Muscle of leg (tissue), 9 donors: ENCODE results near the gene SHC1. TPM values are rescaled to one million over a fixed set of nuclear protein-coding genes. Genes with fewer than 3 reads are reported as not detected.

Experiments
- polyA plus RNA-seq, 8 donors: library from polyadenylated mRNA; unstranded; fragments of 120-200 nt; gene quantifications; one replicate each; pipeline versions ENCODE4 v1.2.1 to v1.2.3, GENCODE V29; 2013; ENCODE audit warnings: inconsistent platforms in 1 of 8, low replicate concordance in 1 of 8; ENCODE audit not compliant: insufficient read length in 8 of 8, insufficient read depth in 1 of 8
- total RNA-seq: library from RNA; stranded (reverse); fragments of 120-200 nt; gene quantifications from one replicate; pipeline ENCODE4 v1.2.4, GENCODE V29; 2013

SHC1 gene
- total and polyA plus RNA-seq, 9 donors, result 59.3 to 118 (median 90.1) TPM

Other genes starting within 250 kb of the SHC1 start
- gene KCNN3, start 100.5 kb downstream of the SHC1 start, total RNA-seq, result 5.1 TPM
- gene KCNN3, start 100.5 kb downstream of the SHC1 start, polyA plus RNA-seq, result 1 to 10 TPM; 6.4 to 9.6 (median 8.1) TPM
- 10.3 TPM for gene PMVK, start 34.0 kb downstream of the SHC1 start, total RNA-seq
- 10 to 100 TPM; 31.0 to 38.7 (median 33.9) TPM for gene PMVK, start 34.0 kb downstream of the SHC1 start, polyA plus RNA-seq
- gene PBXIP1, start 14.6 kb downstream of the SHC1 start, total RNA-seq, result 160 TPM
- gene PBXIP1, start 14.6 kb downstream of the SHC1 start, polyA plus RNA-seq, result 100 to 1,000 TPM; 109 to 161 (median 145) TPM
- gene PYGO2, start 9.0 kb downstream of the SHC1 start, total RNA-seq, result 17.1 TPM
- 10 to 100 TPM; 27.1 to 32.1 (median 29.6) TPM for gene PYGO2, start 9.0 kb downstream of the SHC1 start, polyA plus RNA-seq
- gene CKS1B, start 3.9 kb upstream of the SHC1 start, total RNA-seq, result 63.8 TPM
- 10 to 100 TPM; 57.1 to 84.9 (median 70.4) TPM for gene CKS1B, start 3.9 kb upstream of the SHC1 start, polyA plus RNA-seq
- gene FLAD1, start 12.6 kb upstream of the SHC1 start, total RNA-seq, result 21.9 TPM
- 10 to 100 TPM; 16.7 to 21.6 (median 20.1) TPM for gene FLAD1, start 12.6 kb upstream of the SHC1 start, polyA plus RNA-seq
- 0.40 TPM for gene LENEP, start 22.8 kb upstream of the SHC1 start, total RNA-seq
- gene LENEP, start 22.8 kb upstream of the SHC1 start, polyA plus RNA-seq, result under 1 TPM in 3 of 8 donors, not detected in 5; 0.24 to 0.39 (median 0.30) TPM
- 7.6 TPM for gene ZBTB7B, start 32.1 kb upstream of the SHC1 start, total RNA-seq
- gene ZBTB7B, start 32.1 kb upstream of the SHC1 start, polyA plus RNA-seq, result 10 to 100 TPM in 2 of 8 donors, 1 to 10 TPM in 6; 6.6 to 11.3 (median 9.5) TPM
- 0.49 TPM for gene DCST2, start 63.0 kb upstream of the SHC1 start, total RNA-seq
- 1 to 10 TPM in 3 of 8 donors, under 1 TPM in 5; 0.58 to 1.6 (median 0.84) TPM for gene DCST2, start 63.0 kb upstream of the SHC1 start, polyA plus RNA-seq
- gene DCST1, start 63.1 kb upstream of the SHC1 start, total RNA-seq, result not detected
- gene DCST1, start 63.1 kb upstream of the SHC1 start, polyA plus RNA-seq, result under 1 TPM; 0.10 to 0.30 (median 0.16) TPM
- 41.8 TPM for gene ADAM15, start 80.6 kb upstream of the SHC1 start, total RNA-seq
- 10 to 100 TPM; 57.9 to 83.2 (median 70.8) TPM for gene ADAM15, start 80.6 kb upstream of the SHC1 start, polyA plus RNA-seq
- 7.5 TPM for gene EFNA4, start 93.0 kb upstream of the SHC1 start, total RNA-seq
- 1 to 10 TPM; 5.6 to 9.5 (median 6.8) TPM for gene EFNA4, start 93.0 kb upstream of the SHC1 start, polyA plus RNA-seq
- 2.1 TPM for gene EFNA3, start 108.1 kb upstream of the SHC1 start, total RNA-seq
- 1 to 10 TPM; 1.7 to 3.9 (median 2.3) TPM for gene EFNA3, start 108.1 kb upstream of the SHC1 start, polyA plus RNA-seq
- 15.3 TPM for gene EFNA1, start 157.1 kb upstream of the SHC1 start, total RNA-seq
- 10 to 100 TPM; 18.3 to 37.5 (median 24.9) TPM for gene EFNA1, start 157.1 kb upstream of the SHC1 start, polyA plus RNA-seq
- 18.6 TPM for gene SLC50A1, start 165.1 kb upstream of the SHC1 start, total RNA-seq
- gene SLC50A1, start 165.1 kb upstream of the SHC1 start, polyA plus RNA-seq, result 10 to 100 TPM; 18.6 to 26.2 (median 21.4) TPM
- 21.1 TPM for gene DPM3, start 169.8 kb upstream of the SHC1 start, total RNA-seq
- gene DPM3, start 169.8 kb upstream of the SHC1 start, polyA plus RNA-seq, result 10 to 100 TPM; 20.1 to 27.9 (median 23.6) TPM
- gene KRTCAP2, start 202.6 kb upstream of the SHC1 start, total RNA-seq, result 70.4 TPM
- 10 to 100 TPM; 74.7 to 89.5 (median 87.6) TPM for gene KRTCAP2, start 202.6 kb upstream of the SHC1 start, polyA plus RNA-seq
- 0.22 TPM for gene TRIM46, start 203.1 kb upstream of the SHC1 start, total RNA-seq
- under 1 TPM; 0.29 to 0.81 (median 0.57) TPM for gene TRIM46, start 203.1 kb upstream of the SHC1 start, polyA plus RNA-seq
- gene THBS3, start 237.2 kb upstream of the SHC1 start, total RNA-seq, result 85.5 TPM
- 10 to 100 TPM; 62.8 to 83.2 (median 70.4) TPM for gene THBS3, start 237.2 kb upstream of the SHC1 start, polyA plus RNA-seq
- 19.7 TPM for gene MTX1, start 237.9 kb upstream of the SHC1 start, total RNA-seq
- gene MTX1, start 237.9 kb upstream of the SHC1 start, polyA plus RNA-seq, result 10 to 100 TPM; 19.6 to 24.5 (median 21.8) TPM